K562 (cell line): ENCODE results near the gene TGFA. TPM values are rescaled to one million over a fixed set of nuclear protein-coding genes. Genes with fewer than 3 reads are reported as not detected.
A peak's percentile ranks its signal among the peaks of the same experiment; 100 is the strongest.

Experiments used
- ATAC-seq: fragments of 200-7000 bp; cut with Tn5 transposase; 3 replicates; pipeline ENCODE4 v1.9.1; 2020; ENCODE audit warnings: moderate library complexity
- BruUV-seq: library from RNA; stranded (reverse); fragments of 400-500 nt; replicated peaks from 2 replicates; lab custom pipeline; 2021; lab: Mats Ljungman, UMichigan
- CTCF ChIA-PET: fragments of 300-600 bp; formaldehyde crosslinking; extraction: SDS; loops from one replicate; lab custom pipeline; 2021; ENCODE audit warnings: low intra/inter-chr PET ratio; lab: Yijun Ruan, JAX
- POLR2A ChIA-PET: fragments of 300-600, 350-650 bp; sonication (Branson Sonifier 250); formaldehyde crosslinking; extraction: SDS; loops from one replicate; lab custom pipeline; 2021; ENCODE audit warnings: antibody characterized with exemption, inconsistent platforms; lab: Yijun Ruan, JAX
- DNase-seq, 4 experiments: peaks; one replicate each; pipeline versions ENCODE4 v3.0.0 to v3.0.0-alpha.2; 2011 to 2018; ENCODE audit warnings: low spot score in 3 of 4, mixed read lengths in 3 of 4; ENCODE audit errors: extremely low read depth in 1 of 4
- FAIRE-seq: peaks from 2 replicates; lab custom pipeline; 2011; peaks lifted over from hg19 to GRCh38; lab: Jason Lieb, UNC
- H2AFZ ChIP-seq: 2 replicates; pipeline ENCODE4 v1.6.0; 2011; ENCODE audit warnings: low read depth, low read length, control low read depth, inconsistent platforms
- H3K27ac ChIP-seq: fragments of 200-600 bp; 3 replicates; pipeline ENCODE4 v1.8.0; 2011; ENCODE audit warnings: low read depth, mild to moderate bottlenecking, control low read depth, inconsistent platforms, low read length, moderate library complexity, mixed read lengths; ENCODE audit errors: extremely low read depth
- H3K27me3 ChIP-seq, 2 experiments: fragments of 300-600 bp in 1 of 2; 2 replicates in 1 of 2; 3 replicates in 1 of 2; pipeline versions ENCODE4 v1.6.0 to v1.8.0; 2011; ENCODE audit warnings: inconsistent platforms in 2 of 2, low read length in 2 of 2, mild to moderate bottlenecking in 1 of 2, mixed read lengths in 1 of 2, moderate library complexity in 1 of 2; ENCODE audit not compliant: control insufficient read depth in 2 of 2, insufficient read depth in 2 of 2
- H3K36me3 ChIP-seq: fragments of 300-600 bp; 3 replicates; pipeline ENCODE4 v1.8.0; 2011; ENCODE audit warnings: mild to moderate bottlenecking, low read length, inconsistent platforms; ENCODE audit not compliant: control insufficient read depth, insufficient read depth
- H3K4me1 ChIP-seq, 2 experiments: fragments of 200-600 bp in 1 of 2; replicated peaks in 1 of 2; 2 replicates in 1 of 2; 3 replicates in 1 of 2; pipeline versions ENCODE4 v1.5.1 to v1.8.0; 2011; ENCODE audit warnings: inconsistent platforms in 2 of 2, low read length in 2 of 2, mild to moderate bottlenecking in 1 of 2, mixed read lengths in 1 of 2, moderate library complexity in 1 of 2; ENCODE audit not compliant: control insufficient read depth in 2 of 2, insufficient read depth in 2 of 2
- H3K4me2 ChIP-seq: 2 replicates; pipeline ENCODE4 v1.6.1; 2011; ENCODE audit warnings: low read length, control low read depth, inconsistent platforms, mixed read lengths; ENCODE audit not compliant: insufficient read depth
- H3K4me3 ChIP-seq: fragments of 200-600 bp; sonication (generic), shearing (Covaris generic); 2 replicates; pipeline ENCODE4 v1.5.1; 2016; ENCODE audit warnings: control low read depth, inconsistent platforms
- H3K79me2 ChIP-seq: fragments of 200-600 bp; 3 replicates; pipeline ENCODE4 v1.8.0; 2011; ENCODE audit warnings: low read length, inconsistent platforms; ENCODE audit not compliant: control insufficient read depth, insufficient read depth
- H3K9ac ChIP-seq, 2 experiments: 2 replicates each; pipeline versions ENCODE4 v1.6.0 to v1.6.1; 2011; ENCODE audit warnings: low read depth in 2 of 2, low read length in 2 of 2, control low read depth in 1 of 2, inconsistent platforms in 1 of 2, mild to moderate bottlenecking in 1 of 2, mixed read lengths in 1 of 2; ENCODE audit not compliant: insufficient read depth in 1 of 2
- H3K9me1 ChIP-seq: one replicate; pipeline ENCODE4 v1.6.0; 2011; ENCODE audit warnings: inconsistent platforms, mild to moderate bottlenecking, low read length, moderate library complexity; ENCODE audit not compliant: control insufficient read depth, insufficient read depth
- H3K9me3 ChIP-seq: replicated peaks from 2 replicates; pipeline ENCODE4 v1.5.1; 2011; ENCODE audit warnings: low read depth, low read length, inconsistent platforms; ENCODE audit not compliant: control insufficient read depth, insufficient read depth
- H4K20me1 ChIP-seq: replicated peaks from 2 replicates; pipeline ENCODE4 v1.6.1; 2011; ENCODE audit warnings: low read length, inconsistent platforms, mixed read lengths; ENCODE audit not compliant: control insufficient read depth, insufficient read depth
- ATF7 ChIP-seq: fragments of 450-650 bp; IDR thresholded peaks from 2 replicates; pipeline ENCODE4 v1.7.1; 2014; ENCODE audit warnings: mild to moderate bottlenecking, moderate library complexity
- MECOM ChIP-seq: fragments of 250-450 bp; sonication (Bioruptor Pico); IDR thresholded peaks from 2 replicates; pipeline ENCODE4 v1.8.0; 2022; ENCODE audit warnings: inconsistent platforms
- POLR2H ChIP-seq: IDR thresholded peaks from 2 replicates; pipeline ENCODE4 v1.6.1; 2016; ENCODE audit warnings: missing genetic modification characterization, low read depth, mild to moderate bottlenecking, control low read depth, missing compliant biosample characterization, moderate library complexity
- RAD51 ChIP-seq: fragments of 450-650 bp; IDR thresholded peaks from 2 replicates; pipeline ENCODE4 v1.7.1; 2016; ENCODE audit warnings: low read depth, mild to moderate bottlenecking, borderline replicate concordance
- ZBTB33 ChIP-seq: sonication (generic); formaldehyde crosslinking; IDR thresholded peaks from 2 replicates; pipeline ENCODE4 v1.8.1; 2023; ENCODE audit warnings: mild to moderate bottlenecking, missing genetic modification reagents
- ZNF518B ChIP-seq: fragments of 250-450 bp; sonication (Bioruptor Pico); IDR thresholded peaks from 2 replicates; pipeline ENCODE4 v1.5.0; 2021; ENCODE audit warnings: mild to moderate bottlenecking, moderate library complexity
- WGBS: fragments of 100-300 bp; shearing (Covaris generic); methylation state at CpG from one replicate; pipeline ENCODE4 v1.1.6; 2016; ENCODE audit warnings: low coverage, mixed read lengths; ENCODE audit not compliant: insufficient coverage; ENCODE audit errors: missing lambda C conversion rate; 5-methylcytosine and 5-hydroxymethylcytosine counted together
- in situ Hi-C: fragments of 300-500 bp; cut with MboI; formaldehyde crosslinking; loops from 4 replicates; pipeline ENCODE4 v1.15.0; 2018; ENCODE audit warnings: inconsistent platforms, mixed read lengths
- intact Hi-C: fragments of 100-400 bp; cut with micrococcal nuclease; formaldehyde crosslinking; loops from 2 replicates; pipeline ENCODE4 v1.14.2; 2022
- polyA plus RNA-seq, 8 experiments: library from polyadenylated mRNA; depleted of rRNA in 4 of 8; stranded (reverse) in 5 of 8; unstranded in 3 of 8; fragments of >200 nt; fragmentation: Nextera tagmentation in 2 of 8; fragmentation: Illumina TruSeq in 1 of 8; extraction: Ambion mirVana in 2 of 8; extraction: Trizol in 1 of 8; gene quantifications; 2 replicates each; pipeline versions ENCODE4 v1.2.1 to v1.2.3, GENCODE V29; 2011 to 2014; ENCODE audit warnings: inconsistent platforms in 1 of 8, missing spikeins in 1 of 8
- total RNA-seq, 7 experiments: library from RNA; depleted of rRNA in 6 of 7; stranded (reverse); fragments of >200 nt in 6 of 7; fragmentation: Illumina TruSeq in 2 of 7; extraction: Trizol in 2 of 7; gene quantifications; 2 replicates each; pipeline versions ENCODE4 v1.2.1 to v1.2.3, GENCODE V29; 2011 to 2021; ENCODE audit warnings: low replicate concordance in 1 of 7

Gene TGFA
- total and polyA plus RNA-seq, 9 of the 15 experiments (the other 6 are each of a cell fraction or from before 2014, with no cell fraction given), result not detected

GRCh38 chr2:70431716-70432347, 121.8 kb downstream of the TGFA start (continued):
- no peak for TF ChIP-seq ZNF518B (CRISPR knock-in tag)
- TF ChIP-seq POLR2H (tag), result peak; percentile 36; the same call in 1 of the 2 replicates
- TF ChIP-seq MECOM, result peak; percentile 18; the same call in 1 of the 2 replicates
- peak; percentile 72 for TF ChIP-seq ATF7

- Histone ChIP-seq H3K27me3 (peaks cover 4 to 7% of the 10 kb centered on the region in 2 experiments; a peak in 3 of 5 replicates), H4K20me1 (no peaks in the 10 kb centered on the region), H3K36me3 (no peaks in the 10 kb centered on the region), H3K27ac (no peak overlapping the region), H2AFZ (no peak overlapping the region), H3K79me2 (no peaks in the 10 kb centered on the region), H3K9me1 (no peaks in the 10 kb centered on the region), H3K4me3 (no peak overlapping the region), H3K9me3 (no peaks in the 10 kb centered on the region), H3K4me2 (no peak overlapping the region), H3K9ac (no peak overlapping the region), H3K4me1 (no peaks in the 10 kb centered on the region)
- 2% methylated on average over 2 of the region's 2 CpGs for WGBS
- ATAC-seq, result no peak
- no peak for DNase-seq
- ChIA-PET CTCF (no interaction called here), POLR2A (no interaction called here)
- in situ Hi-C loops (no loop called here), intact Hi-C loops (no loop called here)
- no peak for FAIRE-seq
- BruUV-seq, result no TSS peak
- TF ChIP-seq RAD51 (no peak), ZBTB33 (CRISPR knock-in tag) (no peak)
Measured at GRCh38 chr2:70426341-70426740, 127.3 kb downstream of the TGFA start.
